Peyer's patch (tissue), 4 donors: ENCODE results near the gene DSCAML1. TPM values are rescaled to one million over a fixed set of nuclear protein-coding genes. Genes with fewer than 3 reads are reported as not detected.

ENCODE experiments used
- DNase-seq, 3 donors: peaks; one replicate each; pipeline ENCODE4 v3.0.0-alpha.2; 2017 to 2019
- H3K27ac ChIP-seq, 4 donors: fragments of 200-600 bp; sonication (generic); one replicate each; pipeline ENCODE4 v1.5.1; 2016 to 2019
- H3K27me3 ChIP-seq, 2 donors: fragments of 200-600 bp; sonication (generic); one replicate each; pipeline ENCODE4 v1.5.1; 2019
- H3K36me3 ChIP-seq, 3 donors: fragments of 200-600 bp; sonication (generic); one replicate each; pipeline ENCODE4 v1.5.1; 2016 to 2019
- H3K4me1 ChIP-seq, 4 donors: fragments of 200-600 bp; sonication (generic); one replicate each; pipeline ENCODE4 v1.5.1; 2016 to 2019
- H3K4me3 ChIP-seq, 4 donors: fragments of 200-600 bp; sonication (generic); 1 replicate in 3 of 4; 2 replicates in 1 of 4; pipeline ENCODE4 v1.5.1; 2016 to 2019; ENCODE audit warnings: mild to moderate bottlenecking in 1 of 4
- H3K9me3 ChIP-seq, 4 donors: fragments of 200-600 bp; sonication (generic); one replicate each; pipeline ENCODE4 v1.5.1; 2016 to 2019; ENCODE audit warnings: mild to moderate bottlenecking in 1 of 4
- POLR2A ChIP-seq, 2 donors: fragments of 450-650 bp; IDR thresholded peaks; one replicate each; pipeline ENCODE4 v1.5.1; 2017; ENCODE audit warnings: antibody characterized with exemption in 2 of 2, mild to moderate bottlenecking in 2 of 2, moderate library complexity in 2 of 2
- total RNA-seq, 4 donors: library from RNA; depleted of rRNA; stranded (reverse); fragments of >200 nt; gene quantifications; one replicate each; pipeline ENCODE4 v1.1.0, GENCODE V29; 2016
- TF ChIP-seq, protein P1 (sequence below), 6 experiments: fragments of 450-650 bp in 4 of 6; fragments of 200-600 bp in 2 of 6; sonication (generic) in 1 of 6; IDR thresholded peaks; one replicate each; pipeline ENCODE4 v1.5.1; 2017 to 2019; ENCODE audit warnings: antibody characterized with exemption in 6 of 6, mild to moderate bottlenecking in 3 of 6, moderate library complexity in 1 of 6

Gene DSCAML1
- total RNA-seq, 4 donors from 2014 or later = 0.18 to 5.8 (median 2.9) TPM

DNA sequence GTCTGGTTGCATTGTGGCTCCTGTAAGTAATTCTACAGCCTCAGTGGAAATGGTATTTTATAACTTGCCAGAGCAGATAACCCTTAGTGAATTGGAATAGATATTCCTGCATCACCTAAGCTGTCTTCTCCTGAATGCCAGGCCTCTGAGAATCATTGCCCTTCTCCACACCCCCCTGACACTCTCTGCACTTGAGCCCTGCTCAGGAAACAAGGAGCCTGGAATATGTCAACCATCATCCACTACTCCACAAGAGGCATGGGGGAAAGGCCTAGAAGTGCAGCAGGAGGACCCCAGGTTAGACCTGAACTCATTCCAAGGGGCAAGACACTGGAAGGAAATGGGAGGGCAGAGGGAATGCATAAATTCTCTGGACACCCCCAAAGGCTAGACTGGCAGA is 72.4 kb downstream of the DSCAML1 start:
- no peak for TF ChIP-seq POLR2A (IDR thresholded peaks at IDR 0.05)
- TF ChIP-seq, protein P1, sequence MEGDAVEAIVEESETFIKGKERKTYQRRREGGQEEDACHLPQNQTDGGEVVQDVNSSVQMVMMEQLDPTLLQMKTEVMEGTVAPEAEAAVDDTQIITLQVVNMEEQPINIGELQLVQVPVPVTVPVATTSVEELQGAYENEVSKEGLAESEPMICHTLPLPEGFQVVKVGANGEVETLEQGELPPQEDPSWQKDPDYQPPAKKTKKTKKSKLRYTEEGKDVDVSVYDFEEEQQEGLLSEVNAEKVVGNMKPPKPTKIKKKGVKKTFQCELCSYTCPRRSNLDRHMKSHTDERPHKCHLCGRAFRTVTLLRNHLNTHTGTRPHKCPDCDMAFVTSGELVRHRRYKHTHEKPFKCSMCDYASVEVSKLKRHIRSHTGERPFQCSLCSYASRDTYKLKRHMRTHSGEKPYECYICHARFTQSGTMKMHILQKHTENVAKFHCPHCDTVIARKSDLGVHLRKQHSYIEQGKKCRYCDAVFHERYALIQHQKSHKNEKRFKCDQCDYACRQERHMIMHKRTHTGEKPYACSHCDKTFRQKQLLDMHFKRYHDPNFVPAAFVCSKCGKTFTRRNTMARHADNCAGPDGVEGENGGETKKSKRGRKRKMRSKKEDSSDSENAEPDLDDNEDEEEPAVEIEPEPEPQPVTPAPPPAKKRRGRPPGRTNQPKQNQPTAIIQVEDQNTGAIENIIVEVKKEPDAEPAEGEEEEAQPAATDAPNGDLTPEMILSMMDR (IDR thresholded peaks at IDR 0.05) = no peak
- Histone ChIP-seq H3K36me3 (no peaks in the 10 kb centered on the region), H3K4me3 (no peak overlapping the region), H3K27ac (no peak overlapping the region), H3K27me3 (no peaks in the 10 kb centered on the region), H3K4me1 (no peaks in the 10 kb centered on the region), H3K9me3 (no peaks in the 10 kb centered on the region)
- no peak for DNase-seq

DNA sequence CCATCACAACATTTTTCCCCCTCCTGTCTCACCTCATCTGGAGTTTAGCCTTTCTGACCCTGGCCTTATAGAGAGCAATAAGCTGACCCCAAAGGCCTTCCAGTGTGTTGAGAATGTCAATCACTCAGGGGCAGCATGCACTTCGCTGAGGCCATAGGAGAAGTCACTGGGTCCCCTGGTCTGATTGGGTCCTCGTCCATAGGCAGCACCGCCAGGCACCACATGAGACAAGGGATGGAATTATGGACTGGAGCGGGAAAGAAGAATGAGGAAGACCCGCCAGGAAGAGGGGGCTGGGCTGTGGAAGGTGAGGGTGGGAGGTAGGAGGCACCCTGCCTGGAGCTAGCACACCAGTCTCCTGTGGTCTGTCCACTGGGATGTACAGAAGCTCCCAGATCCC is 72.9 kb downstream of the DSCAML1 start:
- Histone ChIP-seq H3K4me3 (no peak overlapping the region), H3K27ac (no peak overlapping the region), H3K4me1 (no peaks in the 10 kb centered on the region), H3K9me3 (no peaks in the 10 kb centered on the region), H3K36me3 (no peaks in the 10 kb centered on the region), H3K27me3 (no peaks in the 10 kb centered on the region)
- no peak for DNase-seq
- TF ChIP-seq, protein P1 (IDR thresholded peaks at IDR 0.05) = no peak
- no peak for TF ChIP-seq POLR2A (IDR thresholded peaks at IDR 0.05)

GRCh38 chr11:117723277-117724024 is 73.6 kb downstream of the DSCAML1 start:
- TF ChIP-seq, protein P1 (IDR thresholded peaks at IDR 0.05) = no peak
- TF ChIP-seq POLR2A (IDR thresholded peaks at IDR 0.05) = no peak
- Histone ChIP-seq H3K27me3 (no peaks in the 10 kb centered on the region), H3K36me3 (no peaks in the 10 kb centered on the region), H3K4me1 (no peaks in the 10 kb centered on the region), H3K27ac (no peak overlapping the region), H3K9me3 (no peaks in the 10 kb centered on the region), H3K4me3 (no peak overlapping the region)
- no peak for DNase-seq

DNA sequence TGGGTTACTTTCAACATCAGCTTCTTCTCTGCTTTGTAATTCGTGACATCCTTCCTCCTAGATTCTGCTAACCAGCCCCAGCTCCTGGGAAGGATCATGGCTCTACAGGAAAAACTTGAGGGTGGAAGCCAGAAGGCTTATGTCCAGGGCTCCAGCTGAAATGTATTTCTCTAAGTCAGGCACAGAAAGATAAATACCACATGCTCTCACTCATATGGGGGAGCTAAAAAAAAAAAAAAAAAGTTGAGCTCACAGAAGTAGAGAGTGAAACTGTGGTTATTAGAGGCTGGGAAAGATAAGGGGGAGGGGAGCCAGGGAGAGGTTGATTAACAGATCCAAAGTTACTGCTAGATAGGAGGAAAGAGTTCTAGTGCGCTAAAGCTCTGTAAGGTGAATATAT is 74.9 kb downstream of the DSCAML1 start:
- no peak overlapping the region for H3K4me3 ChIP-seq
- DNase-seq = no peak
- no peaks in the 10 kb centered on the region for H3K36me3 ChIP-seq
- no peaks in the 10 kb centered on the region for H3K27me3 ChIP-seq
- TF ChIP-seq POLR2A (IDR thresholded peaks at IDR 0.05) = no peak
- TF ChIP-seq, protein P1 (IDR thresholded peaks at IDR 0.05) = no peak
- H3K4me1 ChIP-seq = no peaks in the 10 kb centered on the region
- no peaks in the 10 kb centered on the region for H3K9me3 ChIP-seq
- H3K27ac ChIP-seq = no peak overlapping the region

DNA sequence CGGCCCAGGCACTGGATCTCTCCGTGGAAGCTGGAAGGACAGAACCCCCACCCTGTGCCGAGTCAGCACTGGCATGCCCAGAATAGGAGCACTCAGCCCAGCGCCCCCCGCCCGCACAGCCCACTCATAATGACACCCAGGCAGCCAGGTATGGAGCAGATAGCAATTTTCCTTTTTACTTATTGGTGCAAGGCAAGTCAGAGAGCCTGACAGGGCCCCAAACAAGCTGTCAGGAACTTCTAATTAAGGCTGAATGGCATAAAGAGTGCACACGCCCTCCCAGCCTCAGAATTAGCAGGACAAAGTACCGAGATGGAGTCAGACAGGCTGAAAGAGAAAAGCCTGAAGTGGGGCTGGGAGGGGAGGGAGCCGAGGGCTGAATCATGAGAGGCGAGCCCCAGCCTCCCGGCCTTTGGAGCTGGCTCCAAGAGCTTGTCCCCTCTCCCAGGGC is 76.9 kb downstream of the DSCAML1 start:
- no peaks in the 10 kb centered on the region for H3K36me3 ChIP-seq
- DNase-seq = no peak
- TF ChIP-seq, protein P1 (IDR thresholded peaks at IDR 0.05) = no peak
- TF ChIP-seq POLR2A (IDR thresholded peaks at IDR 0.05) = no peak
- no peaks in the 10 kb centered on the region for H3K4me1 ChIP-seq
- H3K4me3 ChIP-seq = no peak overlapping the region
- no peaks in the 10 kb centered on the region for H3K9me3 ChIP-seq
- H3K27ac ChIP-seq = no peak overlapping the region
- no peaks in the 10 kb centered on the region for H3K27me3 ChIP-seq
